T-helper 1 cell (primary cell): ENCODE data around the gene MBLAC1.

Experiments
- DNase-seq, 5 donors: peaks; one replicate each; pipeline ENCODE4 v3.0.0-alpha.2; 2012 to 2020

The MBLAC1 gene

DNA sequence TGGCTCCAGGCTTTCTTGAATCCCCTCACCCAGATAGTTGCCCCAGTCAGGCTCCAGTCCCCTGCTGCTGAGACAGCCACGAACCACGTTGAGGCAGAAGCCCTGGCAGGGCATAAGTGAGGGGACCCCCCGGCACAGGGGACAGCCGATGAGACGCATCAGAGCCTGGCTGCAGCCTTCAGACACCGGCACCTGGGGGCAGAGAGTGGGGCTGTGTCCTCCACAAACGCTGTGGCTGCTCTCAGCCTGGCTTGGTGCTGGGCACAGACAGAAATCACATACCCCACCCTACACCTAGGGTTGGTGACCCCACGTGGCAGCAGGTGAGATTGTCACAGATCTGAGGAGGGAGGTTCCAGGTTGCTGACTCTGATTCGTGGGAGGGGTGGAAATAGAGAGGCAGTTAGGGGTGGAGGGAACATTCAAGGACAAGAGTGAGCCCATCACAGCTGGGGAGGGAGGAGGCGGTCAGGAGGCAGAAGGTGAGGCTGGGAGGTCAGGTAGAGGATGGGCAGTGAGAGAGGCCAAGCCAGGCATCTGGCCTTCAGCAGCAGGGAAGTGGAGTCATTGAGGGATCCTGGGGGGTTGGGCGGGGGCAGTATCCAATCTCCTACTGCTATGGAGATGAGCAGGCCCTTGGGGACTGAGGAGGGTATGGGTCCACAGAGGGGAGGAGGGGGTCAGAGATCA, 47.2 kb downstream of the MBLAC1 start:
- no peak for DNase-seq

DNA sequence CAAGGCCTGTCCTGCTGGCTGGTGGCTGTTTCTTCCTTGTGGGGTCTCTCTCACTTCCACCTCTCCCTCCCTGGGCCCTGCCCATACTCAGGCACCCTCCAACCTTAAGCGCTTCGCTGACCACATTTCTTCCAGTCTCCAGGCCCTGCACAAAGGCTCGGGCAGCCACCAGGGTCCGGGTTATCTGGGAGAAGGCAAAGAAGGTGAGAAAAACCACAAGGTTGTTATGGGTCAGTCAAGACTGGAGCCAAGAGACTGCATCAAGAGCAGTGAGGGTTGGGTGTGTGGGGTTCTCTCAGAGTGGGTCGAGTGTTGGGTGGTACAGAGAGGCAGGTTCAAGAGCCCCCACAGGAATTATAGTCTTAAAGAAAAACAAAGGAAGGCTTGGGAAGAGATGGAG, 47.8 kb downstream of the MBLAC1 start:
- DNase-seq, result no peak

DNA sequence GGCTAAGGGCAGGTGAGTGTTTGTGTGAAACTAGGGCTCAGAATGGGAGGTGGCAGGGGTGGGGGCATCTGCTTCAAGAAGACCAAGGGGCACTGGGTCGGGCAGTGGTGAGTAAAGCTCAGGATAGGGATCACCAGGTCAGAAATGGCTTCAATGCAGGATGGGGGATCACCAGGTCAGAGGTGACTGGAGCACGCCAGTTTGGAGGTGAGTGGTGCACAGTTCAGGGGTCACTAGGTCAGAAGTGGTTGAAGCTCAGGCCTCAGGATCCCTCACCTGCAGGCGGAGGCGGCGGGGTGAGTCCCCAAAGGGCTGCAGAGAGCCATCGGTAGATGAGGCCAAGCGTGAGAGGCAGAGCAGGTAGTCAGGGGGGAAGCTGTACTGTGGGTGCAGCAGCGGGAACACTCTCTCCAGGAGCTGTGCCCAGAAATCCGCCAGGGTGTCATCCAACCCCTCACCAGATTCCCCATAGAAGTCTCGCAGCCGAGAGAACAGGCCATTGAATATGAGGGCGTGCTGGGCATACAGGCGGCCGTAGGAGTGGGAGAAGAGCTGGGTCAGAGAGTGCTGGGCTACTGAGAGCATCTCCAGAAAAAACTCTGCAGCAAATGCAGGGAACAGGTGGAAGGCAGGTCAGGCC, 48.6 kb downstream of the MBLAC1 start:
- DNase-seq, result no peak

GRCh38 chr7:100176096-100177044, 49.6 kb downstream of the MBLAC1 start:
- no peak for DNase-seq

- DNase-seq, result peak; percentile 93 to 97 (median 96)
Measured at GRCh38 chr7:100177045-100178001, 50.6 kb downstream of the MBLAC1 start, which contains the start of the genes GPC2 and STAG3. Gene GPC2 (minus strand): TSS chr7:100177381. CDS start chr7:100177199, 182 bp downstream. Gene STAG3 (plus strand): TSS chr7:100177918. CDS start chr7:100180557, 2,639 bp downstream.
